Fibroblast of pulmonary artery (primary cell): Measurements from ENCODE around the gene RTN4RL2.

Experiments
- DNase-seq: peaks from one replicate; pipeline ENCODE4 v3.0.0-alpha.2; 2010; ENCODE audit warnings: low read depth
- H3K4me3 ChIP-seq: replicated peaks from 2 replicates; pipeline ENCODE4 v1.5.1; 2011; ENCODE audit warnings: low read depth, mild to moderate bottlenecking, control low read depth, low read length, moderate library complexity
- CTCF ChIP-seq: IDR thresholded peaks from 2 replicates; pipeline ENCODE4 v1.5.1; 2011; ENCODE audit warnings: mild to moderate bottlenecking, control low read depth, low read length, inconsistent platforms; ENCODE audit errors: missing control alignments

Gene RTN4RL2

DNA sequence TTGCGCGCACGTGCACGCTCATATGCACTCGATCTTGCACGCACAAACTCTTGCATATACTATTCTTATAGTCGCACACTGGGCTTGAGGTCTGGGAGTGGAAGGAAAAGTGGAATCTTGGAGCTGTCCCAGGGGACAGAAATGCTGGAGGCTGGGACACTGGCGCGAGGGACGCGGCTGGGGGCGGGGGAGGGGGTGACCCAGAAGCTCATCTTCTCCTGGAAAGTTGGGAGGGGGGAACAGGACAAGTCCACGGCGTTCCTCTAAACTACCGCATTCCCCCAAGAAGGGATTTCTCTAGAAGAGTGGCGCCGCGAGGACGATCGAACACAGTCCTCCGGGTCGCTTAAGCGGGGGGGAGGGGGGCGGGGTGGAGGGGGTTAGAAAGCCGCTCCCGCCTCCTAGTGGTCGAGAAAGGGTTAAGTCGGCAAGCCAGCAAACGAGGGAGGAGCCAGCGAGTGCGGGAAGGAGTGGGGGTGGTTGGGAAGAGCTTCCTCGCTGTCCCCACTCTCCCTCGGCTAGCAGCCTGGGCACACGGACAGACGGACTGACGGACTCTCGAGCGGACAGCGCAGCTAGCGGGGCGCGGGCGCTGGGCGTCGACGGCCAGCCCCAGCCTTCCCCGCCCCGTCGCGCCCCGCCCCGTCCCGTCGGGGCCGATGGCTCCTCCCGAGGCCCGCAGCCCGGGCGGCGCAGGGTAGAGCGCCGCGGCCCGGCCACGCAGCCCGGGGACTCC, at the start of gene RTN4RL2:
Gene RTN4RL2 (plus strand): TSS at position 507 of the 736 bp plus-strand sequence. CDS start 338 bp downstream, outside the sequence.
- peak; percentile 11 for TF ChIP-seq CTCF
- peak within 1 kb of the TSS; percentile 44 for H3K4me3 ChIP-seq
- peak; percentile 50 for DNase-seq

DNA sequence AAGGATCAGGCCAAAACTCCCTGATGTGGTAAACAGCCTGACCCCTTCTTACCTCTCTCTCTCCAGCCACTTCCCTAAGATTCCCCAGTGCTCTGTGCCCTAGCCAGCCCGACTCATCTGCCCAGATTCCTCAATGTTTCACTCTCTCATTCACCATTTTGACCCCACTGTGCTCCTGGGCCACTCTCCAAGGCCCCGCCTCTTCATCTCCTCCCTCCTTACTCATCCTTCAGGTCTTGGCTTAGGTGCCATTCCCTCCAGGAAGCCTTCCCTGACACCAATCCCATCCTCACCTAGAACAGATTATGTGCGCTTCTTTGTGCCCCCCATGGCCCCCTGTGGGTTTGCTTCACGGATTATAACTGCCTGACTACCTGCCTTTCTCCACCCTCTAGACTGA, 46.6 kb upstream of the RTN4RL2 start:
- no peak for TF ChIP-seq CTCF
- DNase-seq: no peak
- no peak overlapping the region for H3K4me3 ChIP-seq

DNA sequence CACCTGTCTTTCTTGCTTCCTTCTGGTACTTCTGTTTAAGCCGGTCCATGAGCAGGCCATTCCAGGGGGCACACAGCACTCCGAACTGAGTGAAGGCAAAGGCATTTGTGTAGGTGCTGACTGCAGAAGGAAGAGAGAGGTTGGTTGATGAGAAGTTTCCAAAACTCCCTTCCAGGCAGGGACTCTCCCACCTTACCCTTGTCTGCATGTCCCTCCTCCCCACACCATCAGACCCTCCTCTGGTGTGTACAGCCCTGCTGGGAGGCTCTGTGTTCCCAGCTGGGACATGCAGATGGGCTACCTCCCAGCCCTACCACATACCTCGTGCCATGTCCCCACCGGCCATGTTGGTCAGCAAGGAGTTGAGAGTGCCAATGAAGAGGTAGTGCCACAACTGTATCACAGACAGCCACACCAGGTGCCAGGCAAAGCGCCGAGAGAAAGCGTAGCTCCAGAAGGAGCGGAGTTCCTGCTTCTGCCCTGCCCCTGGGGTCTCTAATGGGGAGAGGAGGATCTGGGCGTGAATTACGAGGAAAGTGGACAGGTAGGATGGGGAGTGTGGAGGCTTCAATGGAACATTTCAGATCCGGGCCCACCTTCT, 45.6 kb upstream of the RTN4RL2 start:
- no peak for DNase-seq
- H3K4me3 ChIP-seq: no peak overlapping the region
- no peak for TF ChIP-seq CTCF

DNA sequence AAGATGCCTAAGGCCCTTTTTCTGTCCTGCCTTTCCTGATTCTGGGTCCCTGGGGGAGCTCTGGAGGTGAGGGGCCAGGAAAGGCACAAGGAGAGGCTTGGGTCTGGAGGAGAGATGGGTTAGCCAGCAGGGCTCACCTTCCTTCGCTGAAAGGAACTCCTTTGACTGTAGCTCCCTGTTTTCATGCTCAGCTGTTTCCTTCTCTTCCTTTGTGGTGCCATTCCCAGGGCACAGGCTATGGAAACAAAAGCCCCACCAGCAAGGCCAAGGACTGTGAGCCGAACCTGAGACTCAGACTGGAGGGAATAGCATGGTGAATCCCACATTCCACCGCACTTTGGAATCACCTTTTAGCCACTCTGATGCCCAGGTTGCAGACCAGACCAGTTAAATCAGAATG, 43.9 kb upstream of the RTN4RL2 start:
- no peak for TF ChIP-seq CTCF
- DNase-seq: no peak
- H3K4me3 ChIP-seq: no peak overlapping the region

DNA sequence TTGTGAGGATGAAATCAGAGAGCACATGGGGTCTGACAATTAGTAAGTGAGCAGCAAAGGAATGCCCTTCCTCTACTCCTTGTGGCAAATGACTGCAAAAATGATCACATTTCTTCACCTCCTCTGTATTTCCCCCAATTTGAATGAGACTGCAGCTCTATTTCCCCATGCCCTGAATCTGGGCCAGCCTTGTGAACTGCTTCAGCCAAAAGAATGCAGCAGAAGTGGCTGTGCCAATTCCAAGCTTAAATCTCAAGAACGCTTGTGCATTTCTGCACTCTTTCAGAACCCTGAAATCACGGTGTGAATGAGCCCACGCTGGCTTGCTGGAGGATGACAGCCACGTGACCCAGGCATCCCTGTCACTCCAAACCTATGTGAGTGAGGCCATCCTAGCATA, 43.3 kb upstream of the RTN4RL2 start:
- TF ChIP-seq CTCF: no peak
- H3K4me3 ChIP-seq: no peak overlapping the region
- peak; percentile 75 for DNase-seq

DNA sequence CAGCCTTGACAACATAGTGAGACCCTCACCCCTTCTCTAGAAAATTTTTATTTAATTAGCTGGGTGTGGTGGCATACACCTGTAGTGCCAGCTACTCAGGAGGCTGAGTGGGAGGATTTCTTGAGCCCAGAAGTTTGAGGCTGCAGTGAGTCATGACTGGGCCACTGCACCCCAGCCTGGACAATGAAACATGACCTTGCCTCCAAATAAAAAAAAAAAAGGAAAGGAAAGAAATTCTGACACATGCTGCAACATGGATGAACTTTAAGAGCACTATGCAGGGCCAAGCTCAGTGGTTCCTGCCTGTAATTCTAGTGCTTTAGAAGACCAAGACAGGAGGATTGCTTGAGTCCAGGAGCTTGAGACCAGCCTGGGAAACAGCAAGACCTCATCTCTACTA, 42.2 kb upstream of the RTN4RL2 start:
- no peak for TF ChIP-seq CTCF
- DNase-seq: no peak
- H3K4me3 ChIP-seq: no peak overlapping the region

- no peak for DNase-seq
- TF ChIP-seq CTCF: no peak
- H3K4me3 ChIP-seq: no peak overlapping the region
These were observed 41.2 kb upstream of the RTN4RL2 start for GRCh38 chr11:57419146-57419545.
